ENCODE data around the gene PKN3.

The PKN3 gene

GRCh38 chr9:128747241-128747640, 44.9 kb downstream of the PKN3 start:
- no peak for DNase-seq

- no peak for DNase-seq
Measured at GRCh38 chr9:128750926-128751595, 48.8 kb downstream of the PKN3 start.

GRCh38 chr9:128753627-128754026, 51.3 kb downstream of the PKN3 start:
- DNase-seq: no peak

GRCh38 chr9:128757602-128758001, 55.3 kb downstream of the PKN3 start:
- DNase-seq: no peak

GRCh38 chr9:128762671-128763449, 60.6 kb downstream of the PKN3 start:
- DNase-seq: peak in 2 of 14 donors; percentile 4 to 60

DNA sequence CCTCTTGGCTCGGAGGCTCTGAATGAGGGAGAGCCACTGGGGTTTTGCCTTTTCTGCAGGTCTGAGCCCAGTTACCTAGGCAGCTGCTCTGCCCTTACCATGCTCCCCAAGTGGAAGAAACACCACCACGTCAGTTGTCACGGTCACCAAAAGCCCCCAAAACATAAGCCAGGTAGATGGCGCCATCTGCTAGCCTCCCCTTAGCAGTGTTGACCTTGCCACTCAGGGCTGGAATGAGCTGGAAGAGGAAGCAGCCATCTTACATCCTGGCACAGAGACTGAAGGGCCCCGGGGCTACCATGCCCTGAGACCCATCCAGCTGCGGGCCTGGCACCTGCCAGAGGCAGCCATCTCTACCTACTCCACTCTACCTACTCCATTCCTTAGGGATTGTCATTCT, 62.1 kb downstream of the PKN3 start:
- no peak for DNase-seq

DNA sequence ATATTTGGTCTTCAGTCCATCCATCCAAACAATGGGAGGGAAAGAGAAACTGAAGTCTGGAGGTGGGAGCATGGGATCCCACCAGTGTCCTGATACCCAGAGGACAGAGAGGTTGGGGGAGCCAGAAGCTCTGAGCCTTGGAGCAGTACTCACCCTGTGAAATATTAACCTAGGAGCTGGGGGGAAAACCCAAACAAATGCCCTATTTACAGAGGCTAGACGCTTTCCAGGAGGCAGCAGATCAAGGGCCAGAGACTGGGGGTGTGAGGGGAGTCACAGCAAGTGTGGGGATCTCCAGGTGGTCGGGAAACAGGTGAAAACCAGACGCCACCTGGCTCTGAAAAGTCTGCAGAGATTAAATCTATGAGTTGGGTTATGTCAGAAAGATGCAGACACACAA, 63.2 kb downstream of the PKN3 start:
- DNase-seq: no peak

- DNase-seq: no peak
Measured at GRCh38 chr9:128768606-128769005, 66.3 kb downstream of the PKN3 start.

All from C1 segment of cervical spinal cord (tissue), 14 donors.